GM12874 (cell line): ENCODE measurements around the gene MFSD6.

Experiments
- CTCF ChIP-seq: IDR thresholded peaks from 2 replicates; pipeline ENCODE4 v1.5.1; 2011; ENCODE audit warnings: low read depth, mild to moderate bottlenecking, control low read depth, low read length, moderate library complexity; ENCODE audit not compliant: insufficient read depth

Gene MFSD6

GRCh38 chr2:190443055-190443454 lies 34.9 kb downstream of the MFSD6 start:
- TF ChIP-seq CTCF: no peak

- no peak for TF ChIP-seq CTCF
These were observed 35.8 kb downstream of the MFSD6 start for GRCh38 chr2:190443778-190444481.

GRCh38 chr2:190444976-190445375 lies 36.8 kb downstream of the MFSD6 start:
- no peak for TF ChIP-seq CTCF

GRCh38 chr2:190446193-190446592 lies 38.0 kb downstream of the MFSD6 start:
- no peak for TF ChIP-seq CTCF

- no peak for TF ChIP-seq CTCF
These were observed 38.8 kb downstream of the MFSD6 start for GRCh38 chr2:190446750-190447516.

- no peak for TF ChIP-seq CTCF
These were observed 39.6 kb downstream of the MFSD6 start for GRCh38 chr2:190447766-190448165.

GRCh38 chr2:190449925-190450324 lies 41.8 kb downstream of the MFSD6 start:
- TF ChIP-seq CTCF: no peak
